Hindlimb muscle (tissue), 1 donor: ENCODE results near the gene RAB1B. TPM values are rescaled to one million over a fixed set of nuclear protein-coding genes. Genes with fewer than 3 reads are reported as not detected.

ENCODE experiments used
- DNase-seq: peaks from one replicate; pipeline ENCODE4 v3.0.0-alpha.2; 2013
- polyA plus RNA-seq: library from polyadenylated mRNA; unstranded; fragments of 120-200 nt; gene quantifications from one replicate; pipeline ENCODE4 v1.2.1, GENCODE V29; 2013; ENCODE audit not compliant: insufficient read length

RAB1B gene
- polyA plus RNA-seq, 1 donor: 96.1 TPM

DNA sequence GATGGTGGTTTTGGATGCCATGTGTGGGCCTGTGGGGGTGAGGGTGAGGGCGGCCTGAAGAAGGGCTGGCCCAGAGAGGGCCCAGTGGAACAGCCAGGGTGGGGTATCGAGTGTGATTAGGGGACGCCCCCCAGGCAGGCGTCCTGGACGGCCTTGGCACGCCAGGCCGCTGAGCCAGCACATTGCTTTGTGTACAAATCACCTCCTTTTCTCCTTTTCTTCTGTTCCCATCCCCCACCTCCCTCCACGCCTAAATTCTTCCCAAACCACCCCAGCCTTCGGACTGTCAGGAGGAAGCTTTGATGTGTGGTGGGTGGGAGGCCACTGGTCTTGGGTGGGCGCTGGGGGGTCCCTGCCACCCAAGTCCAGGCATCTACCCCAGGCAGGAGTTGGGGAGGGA lies 56.2 kb downstream of the RAB1B start:
- no peak for DNase-seq

GRCh38 chr11:66325263-66325671 lies 56.8 kb downstream of the RAB1B start:
- DNase-seq: no peak

- DNase-seq: no peak
These were observed 58.0 kb downstream of the RAB1B start for GRCh38 chr11:66326261-66327111.

Other genes starting within 250 kb of the RAB1B start
- 0.12 TPM for gene CATSPER1, start 242.2 kb upstream of the RAB1B start, polyA plus RNA-seq
- 0.34 TPM for gene GAL3ST3, start 219.5 kb upstream of the RAB1B start, polyA plus RNA-seq
- gene SF3B2, start 216.3 kb upstream of the RAB1B start, polyA plus RNA-seq: 128 TPM
- 37.1 TPM for gene PACS1, start 198.4 kb upstream of the RAB1B start, polyA plus RNA-seq
- gene KLC2, start 10.9 kb upstream of the RAB1B start, polyA plus RNA-seq: 22.7 TPM
- gene CNIH2, start 9.5 kb downstream of the RAB1B start, polyA plus RNA-seq: 3.2 TPM
- 42.6 TPM for gene YIF1A, start 20.5 kb downstream of the RAB1B start, polyA plus RNA-seq
- gene TMEM151A, start 23.3 kb downstream of the RAB1B start, polyA plus RNA-seq: not detected
- 106 TPM for gene CD248, start 48.4 kb downstream of the RAB1B start, polyA plus RNA-seq
- gene RIN1, start 67.8 kb downstream of the RAB1B start, polyA plus RNA-seq: 11.5 TPM
- 21.8 TPM for gene BRMS1, start 76.5 kb downstream of the RAB1B start, polyA plus RNA-seq
- 22.0 TPM for gene B4GAT1, start 79.0 kb downstream of the RAB1B start, polyA plus RNA-seq
- 40.8 TPM for gene SLC29A2, start 103.1 kb downstream of the RAB1B start, polyA plus RNA-seq
- 0.21 TPM for gene NPAS4, start 152.4 kb downstream of the RAB1B start, polyA plus RNA-seq
- gene MRPL11, start 170.2 kb downstream of the RAB1B start, polyA plus RNA-seq: 45.9 TPM
- 8.6 TPM for gene PELI3, start 198.3 kb downstream of the RAB1B start, polyA plus RNA-seq
- gene DPP3, start 211.8 kb downstream of the RAB1B start, polyA plus RNA-seq: 25.7 TPM
- gene BBS1, start 242.0 kb downstream of the RAB1B start, polyA plus RNA-seq: 21.4 TPM